ENCODE measurements around the gene PRLR.
A peak's percentile ranks its signal among the peaks of the same experiment; 100 is the strongest.

The PRLR gene

GRCh38 chr5:35233121-35233520 is 2.8 kb upstream of the PRLR start:
- DNase-seq = no peak

- no peak for DNase-seq
Observed at GRCh38 chr5:35232124-35232523, 1.8 kb upstream of the PRLR start.

- DNase-seq = no peak
Observed at GRCh38 chr5:35229076-35230037, 930 bp downstream of the PRLR start.

- DNase-seq = no peak
Observed at GRCh38 chr5:35228310-35228709, 2.0 kb downstream of the PRLR start.

GRCh38 chr5:35227720-35228119 is 2.6 kb downstream of the PRLR start:
- DNase-seq = no peak

- no peak for DNase-seq
Observed at GRCh38 chr5:35223787-35224395, 6.4 kb downstream of the PRLR start.

- DNase-seq = no peak
Observed at GRCh38 chr5:35220967-35221366, 9.3 kb downstream of the PRLR start.

GRCh38 chr5:35218981-35219380 is 11.3 kb downstream of the PRLR start:
- DNase-seq = no peak

GRCh38 chr5:35214051-35214450 is 16.2 kb downstream of the PRLR start:
- no peak for DNase-seq

GRCh38 chr5:35213608-35214007 is 16.7 kb downstream of the PRLR start:
- no peak for DNase-seq

GRCh38 chr5:35212122-35212982 is 17.9 kb downstream of the PRLR start:
- DNase-seq = no peak

GRCh38 chr5:35209862-35210261 is 20.4 kb downstream of the PRLR start:
- DNase-seq = no peak

GRCh38 chr5:35205606-35206005 is 24.7 kb downstream of the PRLR start:
- DNase-seq = no peak

- no peak for DNase-seq
Observed at GRCh38 chr5:35205186-35205585, 25.1 kb downstream of the PRLR start.

GRCh38 chr5:35203403-35203802 is 26.9 kb downstream of the PRLR start:
- no peak for DNase-seq

- DNase-seq = peak; percentile 6
Observed at GRCh38 chr5:35202319-35203111, 27.8 kb downstream of the PRLR start.

- DNase-seq = no peak
Observed at GRCh38 chr5:35201291-35201690, 29.0 kb downstream of the PRLR start.

GRCh38 chr5:35199886-35200285 is 30.4 kb downstream of the PRLR start:
- no peak for DNase-seq

GRCh38 chr5:35198686-35199085 is 31.6 kb downstream of the PRLR start:
- DNase-seq = no peak

GRCh38 chr5:35198075-35198474 is 32.2 kb downstream of the PRLR start:
- no peak for DNase-seq

GRCh38 chr5:35197351-35197750 is 32.9 kb downstream of the PRLR start:
- no peak for DNase-seq

- DNase-seq = no peak
Observed at GRCh38 chr5:35195472-35195852, 34.8 kb downstream of the PRLR start.
